Spleen (tissue), 11 donors: ENCODE measurements around the gene SAFB2. TPM values are rescaled to one million over a fixed set of nuclear protein-coding genes. Genes with fewer than 3 reads are reported as not detected.

Experiments
- DNase-seq: peaks from one replicate; pipeline ENCODE4 v3.0.0-alpha.2; 2020
- H3K27ac ChIP-seq, 8 donors: fragments of 200-600 bp; sonication (generic) in 7 of 8; 1 replicate in 4 of 8; 2 replicates in 4 of 8; pipeline versions ENCODE4 v1.5.0 to v1.8.0; 2016 to 2021; ENCODE audit warnings: inconsistent platforms in 4 of 8, mild to moderate bottlenecking in 4 of 8, moderate library complexity in 1 of 8
- H3K27me3 ChIP-seq, 7 donors: fragments of 200-600 bp; sonication (generic) in 6 of 7; replicated peaks in 1 of 7; 1 replicate in 4 of 7; 2 replicates in 3 of 7; pipeline versions ENCODE4 v1.5.0 to v1.8.0; 2016 to 2021; ENCODE audit warnings: inconsistent platforms in 3 of 7, mild to moderate bottlenecking in 1 of 7
- H3K36me3 ChIP-seq, 6 donors: fragments of 200-600 bp; sonication (generic) in 5 of 6; 1 replicate in 4 of 6; 2 replicates in 2 of 6; pipeline versions ENCODE4 v1.5.0 to v1.8.0; 2016 to 2021; ENCODE audit warnings: inconsistent platforms in 2 of 6
- H3K4me1 ChIP-seq, 6 donors: fragments of 200-600 bp; sonication (generic) in 5 of 6; 1 replicate in 3 of 6; 2 replicates in 3 of 6; pipeline versions ENCODE4 v1.5.0 to v1.8.0; 2016 to 2021; ENCODE audit warnings: inconsistent platforms in 3 of 6
- H3K4me3 ChIP-seq, 8 donors: fragments of 200-600 bp; sonication (generic) in 7 of 8; 1 replicate in 4 of 8; 2 replicates in 4 of 8; pipeline versions ENCODE4 v1.5.0 to v1.8.0; 2016 to 2021; ENCODE audit warnings: inconsistent platforms in 4 of 8, mild to moderate bottlenecking in 4 of 8, moderate library complexity in 2 of 8
- H3K9me3 ChIP-seq, 8 donors: fragments of 200-600 bp; sonication (generic) in 7 of 8; 1 replicate in 4 of 8; 2 replicates in 4 of 8; pipeline versions ENCODE4 v1.5.0 to v1.8.0; 2016 to 2021; ENCODE audit warnings: inconsistent platforms in 4 of 8
- CTCF ChIP-seq, 11 experiments: fragments of 200-600 bp in 7 of 11; fragments of 450-650 bp in 4 of 11; sonication (generic) in 4 of 11; IDR thresholded peaks in 8 of 11; conservative IDR thresholded peaks in 3 of 11; 1 replicate in 7 of 11; 2 replicates in 4 of 11; pipeline versions ENCODE4 v1.4.0 to v1.8.0; 2016 to 2021; ENCODE audit warnings: antibody characterized with exemption in 11 of 11, inconsistent platforms in 4 of 11, mild to moderate bottlenecking in 1 of 11
- POLR2A ChIP-seq, 3 donors: fragments of 450-650 bp; IDR thresholded peaks; one replicate each; pipeline ENCODE4 v1.5.1; 2017; ENCODE audit warnings: antibody characterized with exemption in 3 of 3, mild to moderate bottlenecking in 1 of 3
- POLR2AphosphoS5 ChIP-seq, 3 donors: sonication (generic); formaldehyde crosslinking; IDR thresholded peaks; one replicate each; pipeline ENCODE4 v1.5.1; 2017; ENCODE audit warnings: antibody characterized with exemption in 3 of 3
- WGBS, 5 donors: extraction: QIAGEN DNeasy Blood & Tissue Kit in 3 of 5; methylation state at CpG; one replicate each; pipeline versions ENCODE4 v1.1.5 to v1.1.7; 2013 to 2018; 5-methylcytosine and 5-hydroxymethylcytosine counted together
- intact Hi-C: fragments of 100-400 bp; cut with DNase I; formaldehyde crosslinking; loops from one replicate; pipeline ENCODE4 v1.15.0; 2023; ENCODE audit warnings: low total_unique reads
- polyA plus RNA-seq, 3 donors: library from polyadenylated mRNA; stranded (reverse); fragments of 200-250 nt; gene quantifications; one replicate each; pipeline ENCODE4 v1.2.1, GENCODE V29; 2013
- total RNA-seq, 7 donors: library from RNA; depleted of rRNA in 3 of 7; stranded (reverse); fragments of >200 nt in 3 of 7; fragmentation: NEBNext Ultra II Directional in 4 of 7; extraction: Animal tissue kit (Norgen Biotek cat#: 25700) in 4 of 7; gene quantifications; one replicate each; pipeline versions ENCODE4 v1.1.0 to v1.2.1, GENCODE V29; 2016 to 2021
- donor health status: healthy with polysubstance abuse.
- donor health status: DM: no; HTN: no; CAD: no; lungs with moderate emphysema.
- donor health status: DM: no; HTN: no; CAD: no.
- donor health status: Bipolar disorder and iron deficiency.
- donor health status: healthy.
- donor health status: DM: no; HTN: no; CAD: no.
- donor health status: DM: yes; HTN: yes; CAD: no.

The SAFB2 gene
- total and polyA plus RNA-seq, 10 donors, result 34.8 to 146 (median 110) TPM

GRCh38 chr19:5618591-5618990 is 4.0 kb downstream of the SAFB2 start:
- Histone ChIP-seq H3K27me3 (no peaks in the 10 kb centered on the region), H3K27ac (peak overlapping the region in 1 of 8 donors; percentile 3), H3K4me1 (peaks cover 32 to 57% (median 46%) of the 10 kb centered on the region in 6 donors), H3K9me3 (no peaks in the 10 kb centered on the region), H3K4me3 (no peak overlapping the region), H3K36me3 (peaks cover 5 to 77% (median 68%) of the 10 kb centered on the region in 6 donors)
- no peak for DNase-seq
- 88 to 95% (median 92%) methylated on average over 9 of the region's 9 CpGs for WGBS, 5 donors
- TF ChIP-seq CTCF (IDR thresholded peaks at IDR 0.05 in 8 of 11, conservative IDR thresholded peaks at IDR 0.05 in 3 of 11) (no peak), POLR2AphosphoS5 (IDR thresholded peaks at IDR 0.05) (no peak), POLR2A (IDR thresholded peaks at IDR 0.05) (no peak)
- intact Hi-C loops, result no loop called here

GRCh38 chr19:5617080-5617479 is 5.5 kb downstream of the SAFB2 start:
- 76 to 92% (median 82%) methylated on average over 1 of the region's 1 CpG for WGBS, 5 donors
- intact Hi-C loops, result no loop called here
- H3K9me3 ChIP-seq, result no peaks in the 10 kb centered on the region
- no peak for DNase-seq
- H3K36me3 ChIP-seq, result peaks cover 8 to 92% (median 83%) of the 10 kb centered on the region in 6 donors
- H3K4me1 ChIP-seq, result peaks cover 32 to 55% (median 46%) of the 10 kb centered on the region in 6 donors
- no peak overlapping the region for H3K27ac ChIP-seq
- no peak for TF ChIP-seq CTCF (IDR thresholded peaks at IDR 0.05 in 8 of 11, conservative IDR thresholded peaks at IDR 0.05 in 3 of 11)
- TF ChIP-seq POLR2A (IDR thresholded peaks at IDR 0.05), result no peak
- no peak for TF ChIP-seq POLR2AphosphoS5 (IDR thresholded peaks at IDR 0.05)
- no peaks in the 10 kb centered on the region for H3K27me3 ChIP-seq
- H3K4me3 ChIP-seq, result no peak overlapping the region

- Histone ChIP-seq H3K36me3 (peaks cover 8 to 94% (median 87%) of the 10 kb centered on the region in 6 donors), H3K9me3 (no peaks in the 10 kb centered on the region), H3K4me1 (peaks cover 24 to 43% (median 36%) of the 10 kb centered on the region in 6 donors), H3K27me3 (no peaks in the 10 kb centered on the region), H3K4me3 (no peak overlapping the region), H3K27ac (no peak overlapping the region)
- WGBS, 5 donors, result 90 to 97% (median 94%) methylated on average over 17 of the region's 17 CpGs
- intact Hi-C loops, result no loop called here
- no peak for DNase-seq
- TF ChIP-seq CTCF (IDR thresholded peaks at IDR 0.05 in 8 of 11, conservative IDR thresholded peaks at IDR 0.05 in 3 of 11) (no peak), POLR2A (IDR thresholded peaks at IDR 0.05) (no peak), POLR2AphosphoS5 (IDR thresholded peaks at IDR 0.05) (peak in 2 of 3 donors; percentile 26 to 28)
Observed at GRCh38 chr19:5615756-5616327, 6.7 kb downstream of the SAFB2 start.

- Histone ChIP-seq H3K27ac (no peak overlapping the region), H3K9me3 (no peaks in the 10 kb centered on the region), H3K4me1 (peaks cover under 1 to 16% (median 9%) of the 10 kb centered on the region in 6 donors), H3K4me3 (no peak overlapping the region), H3K36me3 (peaks cover 8 to 93% (median 91%) of the 10 kb centered on the region in 6 donors), H3K27me3 (no peaks in the 10 kb centered on the region)
- intact Hi-C loops, result no loop called here
- TF ChIP-seq CTCF (IDR thresholded peaks at IDR 0.05 in 8 of 11, conservative IDR thresholded peaks at IDR 0.05 in 3 of 11) (no peak), POLR2A (IDR thresholded peaks at IDR 0.05) (no peak), POLR2AphosphoS5 (IDR thresholded peaks at IDR 0.05) (no peak)
- 90 to 97% (median 93%) methylated on average over 15 of the region's 15 CpGs for WGBS, 5 donors
- no peak for DNase-seq
Observed at GRCh38 chr19:5612891-5613865, 9.4 kb downstream of the SAFB2 start.
